Naive thymus-derived CD4-positive, alpha-beta T cell (primary cell): Measurements from ENCODE around the gene EXOC2. TPM values are rescaled to one million over a fixed set of nuclear protein-coding genes. Genes with fewer than 3 reads are reported as not detected.
A peak's percentile ranks its signal among the peaks of the same experiment; 100 is the strongest.
"Not testable (repeated sequence)": the region's sequence is repeated elsewhere in the genome, so short reads cannot be mapped to it uniquely, and the experiment has no call there.

ENCODE experiments used
- ATAC-seq: fragments of 150-1000 bp; cut with Tn5 transposase; 2 replicates; pipeline ENCODE4 v1.10.0; 2021; ENCODE audit warnings: mild to moderate bottlenecking, moderate library complexity
- CTCF ChIA-PET: fragments of 350-600 bp; sonication (Branson Sonifier 250); formaldehyde crosslinking; loops from one replicate; lab custom pipeline; 2021; ENCODE audit warnings: antibody characterized with exemption; lab: Charles Lee
- POLR2A ChIA-PET: fragments of 350-600 bp; sonication (Branson Sonifier 250); formaldehyde crosslinking; loops from one replicate; lab custom pipeline; 2021; ENCODE audit warnings: antibody characterized with exemption, inconsistent platforms; lab: Charles Lee
- DNase-seq, 9 donors: peaks; one replicate each; pipeline versions ENCODE4 v3.0.0 to v3.0.0-alpha.2; 2020 to 2022; ENCODE audit warnings: mixed read lengths in 1 of 9
- H3K27ac ChIP-seq: one replicate; pipeline ENCODE4 v1.7.0; 2013; ENCODE audit warnings: mild to moderate bottlenecking, low read depth, low read length, moderate library complexity
- H3K27me3 ChIP-seq, 2 donors: one replicate each; pipeline ENCODE4 v1.7.0; 2013; ENCODE audit warnings: low read length in 2 of 2, mild to moderate bottlenecking in 2 of 2, moderate library complexity in 2 of 2; ENCODE audit not compliant: control insufficient read depth in 2 of 2, insufficient read depth in 2 of 2
- H3K36me3 ChIP-seq, 3 experiments: 1 replicate in 2 of 3; 2 replicates in 1 of 3; pipeline ENCODE4 v1.7.0; 2013; ENCODE audit warnings: low read length in 3 of 3, mild to moderate bottlenecking in 3 of 3, moderate library complexity in 1 of 3; ENCODE audit not compliant: insufficient read depth in 3 of 3, control insufficient read depth in 2 of 3
- H3K4me1 ChIP-seq, 2 donors: one replicate each; pipeline ENCODE4 v1.7.0; 2013; ENCODE audit warnings: low read length in 2 of 2, mild to moderate bottlenecking in 2 of 2, moderate library complexity in 1 of 2; ENCODE audit not compliant: control insufficient read depth in 2 of 2, insufficient read depth in 2 of 2
- H3K4me3 ChIP-seq: 2 replicates; pipeline ENCODE4 v1.7.0; 2013; ENCODE audit warnings: mild to moderate bottlenecking, low read length
- H3K9me3 ChIP-seq, 3 experiments: 1 replicate in 2 of 3; 2 replicates in 1 of 3; pipeline ENCODE4 v1.7.0; 2013; ENCODE audit warnings: low read length in 3 of 3; ENCODE audit not compliant: control insufficient read depth in 2 of 3
- H3K27ac Mint-ChIP-seq, 9 donors: one replicate each; pipeline ENCODE4 v1.8.0; 2020 to 2022; ENCODE audit warnings: mixed read lengths in 9 of 9, mild to moderate bottlenecking in 8 of 9, moderate library complexity in 5 of 9, inconsistent platforms in 2 of 9
- H3K27me3 Mint-ChIP-seq, 5 donors: one replicate each; pipeline ENCODE4 v1.8.0; 2021 to 2022; ENCODE audit warnings: mixed read lengths in 5 of 5, mild to moderate bottlenecking in 1 of 5
- H3K36me3 Mint-ChIP-seq, 5 donors: one replicate each; pipeline ENCODE4 v1.8.0; 2020 to 2022; ENCODE audit warnings: mixed read lengths in 5 of 5, mild to moderate bottlenecking in 3 of 5, inconsistent platforms in 1 of 5
- H3K4me1 Mint-ChIP-seq, 7 donors: one replicate each; pipeline ENCODE4 v1.8.0; 2020 to 2022; ENCODE audit warnings: mixed read lengths in 7 of 7, mild to moderate bottlenecking in 3 of 7, inconsistent platforms in 1 of 7
- H3K4me3 Mint-ChIP-seq, 10 donors: one replicate each; pipeline ENCODE4 v1.8.0; 2020 to 2022; ENCODE audit warnings: mild to moderate bottlenecking in 10 of 10, mixed read lengths in 10 of 10, moderate library complexity in 6 of 10, inconsistent platforms in 2 of 10
- H3K9me3 Mint-ChIP-seq, 11 donors: one replicate each; pipeline ENCODE4 v1.8.0; 2020 to 2022; ENCODE audit warnings: mixed read lengths in 11 of 11, mild to moderate bottlenecking in 4 of 11, inconsistent platforms in 1 of 11, moderate library complexity in 1 of 11
- intact Hi-C, 2 donors: fragments of 100-400 bp; cut with micrococcal nuclease; formaldehyde crosslinking; loops; one replicate each; pipeline ENCODE4 v1.15.1; 2023
- polyA plus RNA-seq, 2 donors: library from polyadenylated mRNA; unstranded; fragments of 300-500 nt; fragmentation: Illumina TruSeq; gene quantifications; one replicate each; pipeline ENCODE4 v1.2.3, GENCODE V29; 2021
- total RNA-seq, 6 experiments: library from RNA in 5 of 6; stranded (reverse) in 5 of 6; gene quantifications; 1 replicate in 5 of 6; 2 replicates in 1 of 6; pipeline ENCODE4 v1.2.3 and lab custom pipeline; 2021 to 2026

The EXOC2 gene
- total and polyA plus RNA-seq, 7 experiments from 2014 or later, result 26.7 to 45.4 (median 38.8) TPM

GRCh38 chr6:606829-607379, 86.0 kb downstream of the EXOC2 start:
- Mint-ChIP-seq H3K36me3 (peaks cover 15 to 48% (median 28%) of the 10 kb centered on the region in 5 donors), H3K4me3 (no peak overlapping the region), H3K27me3 (no peaks in the 10 kb centered on the region), H3K4me1 (peaks cover 0 to 11% (median 0%) of the 10 kb centered on the region in 7 donors), H3K27ac (peak overlapping the region in 1 of 9 donors; percentile 25), H3K9me3 (peaks cover 0 to 4% (median 0%) of the 10 kb centered on the region in 11 donors)
- intact Hi-C loops, result no loop called here
- Histone ChIP-seq H3K4me1 (no peaks in the 10 kb centered on the region), H3K9me3 (no peaks in the 10 kb centered on the region), H3K27ac (no peak overlapping the region), H3K27me3 (no peaks in the 10 kb centered on the region), H3K36me3 (peaks cover 0 to 27% (median 0%) of the 10 kb centered on the region in 3 experiments), H3K4me3 (no peak overlapping the region)
- ChIA-PET POLR2A (no interaction called here), CTCF (no interaction called here)
- ATAC-seq (no peak), DNase-seq (no peak)

- POLR2A ChIA-PET, CTCF ChIA-PET, H3K9me3 Mint-ChIP-seq, H3K4me3 Mint-ChIP-seq, H3K4me1 ChIP-seq, intact Hi-C loops, DNase-seq, H3K27me3 ChIP-seq, H3K4me3 ChIP-seq, ATAC-seq, H3K27me3 Mint-ChIP-seq, H3K9me3 ChIP-seq, H3K27ac ChIP-seq: not testable (repeated sequence)
- Mint-ChIP-seq H3K27ac (peak overlapping the region in 1 of 9 donors; percentile 30), H3K36me3 (peaks cover 15 to 48% (median 28%) of the 10 kb centered on the region in 5 donors), H3K4me1 (peaks cover 0 to 11% (median 0%) of the 10 kb centered on the region in 7 donors)
- H3K36me3 ChIP-seq, result peaks cover 0 to 27% (median 0%) of the 10 kb centered on the region in 3 experiments
Measured at GRCh38 chr6:605895-606294, 87.0 kb downstream of the EXOC2 start.

GRCh38 chr6:604579-604978, 88.4 kb downstream of the EXOC2 start:
- no peak overlapping the region for H3K27ac ChIP-seq
- no peaks in the 10 kb centered on the region for H3K27me3 ChIP-seq
- Mint-ChIP-seq H3K27me3 (no peaks in the 10 kb centered on the region), H3K9me3 (peaks cover 0 to 4% (median 0%) of the 10 kb centered on the region in 11 donors), H3K36me3 (peaks cover 15 to 39% (median 28%) of the 10 kb centered on the region in 5 donors), H3K27ac (peak overlapping the region in 4 of 9 donors; percentile 29 to 68 (median 44)), H3K4me1 (peaks cover 0 to 11% (median 0%) of the 10 kb centered on the region in 7 donors), H3K4me3 (no peak overlapping the region)
- CTCF ChIA-PET, result no interaction called here
- no peaks in the 10 kb centered on the region for H3K4me1 ChIP-seq
- H3K4me3 ChIP-seq, result no peak overlapping the region
- peaks cover 0 to 22% (median 0%) of the 10 kb centered on the region in 3 experiments for H3K36me3 ChIP-seq
- DNase-seq (no peak), ATAC-seq (no peak)
- intact Hi-C loops, result no loop called here
- no peaks in the 10 kb centered on the region for H3K9me3 ChIP-seq
- POLR2A ChIA-PET, result no interaction called here

- CTCF ChIA-PET, result no interaction called here
- H3K4me1 Mint-ChIP-seq, result peaks cover 0 to 11% (median 0%) of the 10 kb centered on the region in 7 donors
Measured at GRCh38 chr6:603265-603664, 89.7 kb downstream of the EXOC2 start.

GRCh38 chr6:599576-600448, 93.1 kb downstream of the EXOC2 start:
- Mint-ChIP-seq H3K4me3 (no peak overlapping the region), H3K27ac (peak overlapping the region in 1 of 9 donors; percentile 21), H3K36me3 (peaks cover 3 to 14% (median 12%) of the 10 kb centered on the region in 5 donors), H3K9me3 (no peaks in the 10 kb centered on the region), H3K4me1 (peaks cover 0 to 10% (median 0%) of the 10 kb centered on the region in 7 donors), H3K27me3 (no peaks in the 10 kb centered on the region)
- H3K4me1 ChIP-seq, result no peaks in the 10 kb centered on the region
- ATAC-seq (no peak), DNase-seq (no peak)
- H3K4me3 ChIP-seq, result no peak overlapping the region
- H3K36me3 ChIP-seq, result peaks cover 0 to 34% (median 8%) of the 10 kb centered on the region in 3 experiments
- intact Hi-C loops, result loop anchor here in 1 of 2 donors (10.0 kb wide), 1 partner anchor 95 kb away; the partner anchor contains the start of gene EXOC2
- no peaks in the 10 kb centered on the region for H3K9me3 ChIP-seq
- ChIA-PET CTCF (no interaction called here), POLR2A (no interaction called here)
- no peak overlapping the region for H3K27ac ChIP-seq
- no peaks in the 10 kb centered on the region for H3K27me3 ChIP-seq

More at GRCh38 chr6:603265-603664, 89.7 kb downstream of the EXOC2 start:
- H3K36me3 ChIP-seq, result peaks cover 0 to 24% (median 0%) of the 10 kb centered on the region in 3 experiments
- no peak for DNase-seq
- H3K27ac ChIP-seq, result no peak overlapping the region
- intact Hi-C loops, result no loop called here
- Mint-ChIP-seq H3K4me3 (no peak overlapping the region), H3K9me3 (peaks cover 0 to 4% (median 0%) of the 10 kb centered on the region in 11 donors), H3K27ac (peak overlapping the region in 3 of 9 donors; percentile 20 to 70 (median 29)), H3K36me3 (peaks cover 9 to 33% (median 28%) of the 10 kb centered on the region in 5 donors), H3K27me3 (no peaks in the 10 kb centered on the region)
- no peak overlapping the region for H3K4me3 ChIP-seq
- no peaks in the 10 kb centered on the region for H3K9me3 ChIP-seq
- POLR2A ChIA-PET, result no interaction called here
- ATAC-seq, result no peak
- H3K4me1 ChIP-seq, result no peaks in the 10 kb centered on the region
- no peaks in the 10 kb centered on the region for H3K27me3 ChIP-seq

GRCh38 chr6:593907-594212, 99.1 kb downstream of the EXOC2 start:
- peak overlapping the region in 1 of 9 donors; percentile 42 for H3K27ac Mint-ChIP-seq

More at GRCh38 chr6:593907-594212, 99.1 kb downstream of the EXOC2 start:
- Mint-ChIP-seq H3K36me3 (peaks cover 18 to 37% (median 27%) of the 10 kb centered on the region in 5 donors), H3K9me3 (no peaks in the 10 kb centered on the region), H3K4me3 (no peak overlapping the region), H3K4me1 (peaks cover 0 to 19% (median 0%) of the 10 kb centered on the region in 7 donors), H3K27me3 (no peaks in the 10 kb centered on the region)
- H3K27ac ChIP-seq, result no peak overlapping the region
- ChIA-PET CTCF (interaction anchor here (0.8 to 2.7 kb wide), 10 partner anchors 20 to 807 kb away, joined by 3 to 14 read pairs (median 4); no protein-coding TSS in a partner anchor), POLR2A (interaction anchor here (0.6 kb wide), 1 partner anchor 189 kb away, joined by 3 read pairs; no protein-coding TSS in a partner anchor)
- no peak for DNase-seq
- no peaks in the 10 kb centered on the region for H3K27me3 ChIP-seq
- no peak overlapping the region for H3K4me3 ChIP-seq
- H3K4me1 ChIP-seq, result no peaks in the 10 kb centered on the region
- intact Hi-C loops, result loop anchor here (1.0 to 10.0 kb wide), 14 partner anchors 99 to 843 kb away; partner anchors contain the start of gene EXOC2 (in 2 of the 2)
- ATAC-seq, result no peak
- no peaks in the 10 kb centered on the region for H3K9me3 ChIP-seq
- peaks cover under 1 to 55% (median 8%) of the 10 kb centered on the region in 3 experiments for H3K36me3 ChIP-seq
